K562 (cell line): ENCODE results near the gene TRDMT1. TPM values are rescaled to one million over a fixed set of nuclear protein-coding genes. Genes with fewer than 3 reads are reported as not detected.

ENCODE experiments used
- ATF3 ChIP-seq, 2 experiments: fragments of 450-650 bp in 1 of 2; sonication (generic) in 1 of 2; formaldehyde crosslinking in 1 of 2; IDR thresholded peaks in 1 of 2; conservative IDR thresholded peaks in 1 of 2; 2 replicates each; pipeline versions ENCODE4 v1.6.1 to v1.8.1; 2016 to 2023; ENCODE audit warnings: mild to moderate bottlenecking in 2 of 2, moderate library complexity in 2 of 2, inconsistent platforms in 1 of 2, missing genetic modification reagents in 1 of 2
- E2F8 ChIP-seq: fragments of 450-650 bp; IDR thresholded peaks from 2 replicates; pipeline ENCODE4 v1.7.1; 2018; ENCODE audit warnings: mild to moderate bottlenecking, low read depth; ENCODE audit not compliant: partially characterized antibody
- ESRRA ChIP-seq: fragments of 450-650 bp; IDR thresholded peaks from 2 replicates; pipeline ENCODE4 v1.6.1; 2014; ENCODE audit warnings: low read depth, mild to moderate bottlenecking, moderate library complexity, borderline replicate concordance
- LEF1 ChIP-seq: fragments of 450-650 bp; IDR thresholded peaks from 2 replicates; pipeline ENCODE4 v1.6.1; 2016; ENCODE audit warnings: mild to moderate bottlenecking
- MECOM ChIP-seq: fragments of 250-450 bp; sonication (Bioruptor Pico); IDR thresholded peaks from 2 replicates; pipeline ENCODE4 v1.8.0; 2022; ENCODE audit warnings: inconsistent platforms
- NBN ChIP-seq: fragments of 450-650 bp; IDR thresholded peaks from 2 replicates; pipeline ENCODE4 v1.6.1; 2016; ENCODE audit warnings: low read depth, mild to moderate bottlenecking
- NCOR1 ChIP-seq: fragments of 450-650 bp; IDR thresholded peaks from 2 replicates; pipeline ENCODE4 v1.6.1; 2016; ENCODE audit warnings: mild to moderate bottlenecking, moderate library complexity
- PATZ1 ChIP-seq: fragments of 250-450 bp; sonication (Bioruptor Pico); IDR thresholded peaks from 2 replicates; pipeline ENCODE4 v1.5.0; 2020; ENCODE audit warnings: mild to moderate bottlenecking, borderline replicate concordance
- PHB ChIP-seq: fragments of 250-450 bp; sonication (Bioruptor Pico); IDR thresholded peaks from 2 replicates; pipeline ENCODE4 v1.5.0; 2021
- RCOR1 ChIP-seq, 2 experiments: IDR thresholded peaks; 2 replicates each; pipeline ENCODE4 v1.6.1; 2012; ENCODE audit warnings: low read depth in 2 of 2, low read length in 2 of 2, borderline replicate concordance in 1 of 2, improper control_type of control experiment in 1 of 2
- SMARCA4 ChIP-seq: fragments of 450-650 bp; IDR thresholded peaks from 2 replicates; pipeline ENCODE4 v1.6.1; 2016
- SRSF7 ChIP-seq: fragments of 200-400 bp; formaldehyde crosslinking; optimal IDR thresholded peaks from 2 replicates; pipeline ENCODE3; 2017; ENCODE audit warnings: mild to moderate bottlenecking, low read depth, low read length
- ZNF407 ChIP-seq: fragments of 450-650 bp; IDR thresholded peaks from 2 replicates; pipeline ENCODE4 v1.6.1; 2016; ENCODE audit warnings: low read depth
- ZNF830 ChIP-seq: fragments of 250-450 bp; sonication (Bioruptor Pico); IDR thresholded peaks from 2 replicates; pipeline ENCODE4 v1.5.0; 2021; ENCODE audit warnings: mild to moderate bottlenecking
- polyA plus RNA-seq, 8 experiments: library from polyadenylated mRNA; depleted of rRNA in 4 of 8; stranded (reverse) in 5 of 8; unstranded in 3 of 8; fragments of >200 nt; fragmentation: Nextera tagmentation in 2 of 8; fragmentation: Illumina TruSeq in 1 of 8; extraction: Ambion mirVana in 2 of 8; extraction: Trizol in 1 of 8; gene quantifications; 2 replicates each; pipeline versions ENCODE4 v1.2.1 to v1.2.3, GENCODE V29; 2011 to 2014; ENCODE audit warnings: inconsistent platforms in 1 of 8, missing spikeins in 1 of 8
- total RNA-seq, 7 experiments: library from RNA; depleted of rRNA in 6 of 7; stranded (reverse); fragments of >200 nt in 6 of 7; fragmentation: Illumina TruSeq in 2 of 7; extraction: Trizol in 2 of 7; gene quantifications; 2 replicates each; pipeline versions ENCODE4 v1.2.1 to v1.2.3, GENCODE V29; 2011 to 2021; ENCODE audit warnings: low replicate concordance in 1 of 7

TRDMT1 gene
- total and polyA plus RNA-seq, 9 of the 15 experiments (the other 6 are each of a cell fraction or from before 2014, with no cell fraction given): 5.4 to 12.6 (median 9.3) TPM

GRCh38 chr10:17203416-17203815, 1.9 kb upstream of the TRDMT1 start (continued):
- no peak for TF ChIP-seq ZNF407
- TF ChIP-seq PATZ1 (CRISPR knock-in tag): no peak
- TF ChIP-seq RCOR1 (IDR thresholded peaks at IDR 0.05; ENCODE audit: borderline replicate concordance in 1 of 2, low read depth in 2 of 2, low read length in 2 of 2): peak in 1 of 2 experiments; percentile 92; a peak in 2 of 4 replicates
- peak; percentile 59; the same call in 1 of the 2 replicates for TF ChIP-seq MECOM (CRISPR knock-in tag)
- TF ChIP-seq E2F8: no peak
- no peak for TF ChIP-seq PHB (CRISPR knock-in tag)
- TF ChIP-seq SRSF7: no peak
- peak; percentile 77; the same call in 1 of the 2 replicates for TF ChIP-seq SMARCA4
- 0 out of 2 replicates have a peak, but pooled peaks have one; percentile 20 for TF ChIP-seq NBN
- peak; percentile 40; the same call in 1 of the 2 replicates for TF ChIP-seq ATF3 (IDR thresholded peaks at IDR 0.05)
- no peak for TF ChIP-seq ATF3 (CRISPR knock-in tag; conservative IDR thresholded peaks at IDR 0.05)
- TF ChIP-seq NCOR1: peak; percentile 60
- peak; percentile 85 for TF ChIP-seq LEF1
- TF ChIP-seq ESRRA: peak; percentile 98
- no peak for TF ChIP-seq ZNF830 (CRISPR knock-in tag)
